Measurements from ENCODE around the gene CLCN6.

Gene CLCN6

DNA sequence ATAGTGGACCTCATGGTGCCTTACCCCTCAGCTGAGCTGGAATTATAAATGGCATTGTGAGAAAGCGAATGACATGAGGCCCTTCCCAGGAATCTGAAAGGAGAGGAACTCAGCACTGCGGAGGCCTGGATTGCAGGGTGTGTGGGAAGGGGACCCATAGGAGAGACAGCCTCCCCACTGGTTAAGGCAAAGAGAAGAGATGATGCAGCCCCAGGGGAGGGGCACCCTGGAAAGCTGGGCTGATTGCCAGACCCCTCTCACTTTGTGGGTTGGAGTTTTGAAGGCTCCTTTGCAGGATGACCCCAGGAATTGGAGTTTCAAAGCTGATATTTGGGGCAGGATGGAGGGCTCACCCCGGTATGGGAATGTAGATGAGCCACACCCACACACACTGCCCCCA is 50.7 kb downstream of the CLCN6 start:
- no peak for DNase-seq

DNA sequence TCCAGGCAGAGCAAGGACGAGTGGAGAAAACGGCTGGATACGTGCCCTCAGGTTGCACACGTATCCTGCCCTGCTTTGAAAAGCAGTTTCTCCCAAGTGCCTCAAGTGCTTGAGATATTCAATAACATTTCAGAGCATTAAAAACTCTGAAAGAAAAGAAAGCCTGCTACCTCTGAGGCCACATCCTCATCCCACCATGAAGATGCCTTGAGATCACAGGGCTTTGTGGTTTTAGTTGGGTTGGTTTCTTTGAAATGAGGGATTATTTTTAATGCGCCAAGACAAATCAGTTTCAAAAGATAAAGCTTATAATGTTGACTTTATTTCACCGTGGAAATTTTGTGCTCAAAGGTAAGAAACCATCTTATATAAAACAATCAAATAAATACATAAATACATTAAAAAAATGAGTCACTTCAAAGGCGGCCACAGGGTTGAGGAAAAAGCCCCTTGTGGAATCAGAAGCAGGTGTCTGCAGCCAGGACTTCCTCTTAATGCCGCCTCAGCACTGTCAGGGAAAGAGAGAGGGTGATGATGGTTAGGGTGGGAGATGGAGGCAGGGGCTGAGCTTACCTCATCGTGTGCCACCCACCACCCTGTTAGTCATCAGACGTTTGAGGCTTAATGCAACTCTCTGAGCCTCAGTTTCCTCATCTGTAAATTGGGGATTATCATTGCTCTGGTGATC is 51.3 kb downstream of the CLCN6 start:
- DNase-seq = no peak

DNA sequence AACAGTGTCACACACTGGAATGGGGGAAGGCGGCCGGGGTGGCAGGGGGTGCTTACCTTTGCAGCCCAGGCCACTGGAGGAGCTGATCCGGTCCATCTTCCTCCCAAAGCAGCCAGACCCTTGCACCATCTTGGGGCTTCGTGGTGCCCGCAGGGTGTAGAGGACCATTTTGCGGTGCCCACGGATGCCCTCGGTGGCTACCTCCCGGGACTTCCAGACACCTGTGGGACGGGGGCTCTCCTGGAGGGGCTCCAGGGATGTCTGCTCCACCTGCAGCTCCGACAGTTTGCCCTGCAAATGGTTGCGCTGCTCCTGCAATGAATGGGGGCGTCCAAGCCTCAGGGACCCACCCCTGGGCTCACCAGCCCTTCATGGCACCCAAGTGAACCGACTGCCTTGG is 52.2 kb downstream of the CLCN6 start:
- no peak for DNase-seq

- DNase-seq = no peak
These were observed 52.6 kb downstream of the CLCN6 start, which contains the start of gene NPPB for GRCh38 chr1:11858613-11858967. Gene NPPB, minus strand, starts transcription at chr1:11858945. Its CDS starts 112 bp downstream, at chr1:11858833.

DNA sequence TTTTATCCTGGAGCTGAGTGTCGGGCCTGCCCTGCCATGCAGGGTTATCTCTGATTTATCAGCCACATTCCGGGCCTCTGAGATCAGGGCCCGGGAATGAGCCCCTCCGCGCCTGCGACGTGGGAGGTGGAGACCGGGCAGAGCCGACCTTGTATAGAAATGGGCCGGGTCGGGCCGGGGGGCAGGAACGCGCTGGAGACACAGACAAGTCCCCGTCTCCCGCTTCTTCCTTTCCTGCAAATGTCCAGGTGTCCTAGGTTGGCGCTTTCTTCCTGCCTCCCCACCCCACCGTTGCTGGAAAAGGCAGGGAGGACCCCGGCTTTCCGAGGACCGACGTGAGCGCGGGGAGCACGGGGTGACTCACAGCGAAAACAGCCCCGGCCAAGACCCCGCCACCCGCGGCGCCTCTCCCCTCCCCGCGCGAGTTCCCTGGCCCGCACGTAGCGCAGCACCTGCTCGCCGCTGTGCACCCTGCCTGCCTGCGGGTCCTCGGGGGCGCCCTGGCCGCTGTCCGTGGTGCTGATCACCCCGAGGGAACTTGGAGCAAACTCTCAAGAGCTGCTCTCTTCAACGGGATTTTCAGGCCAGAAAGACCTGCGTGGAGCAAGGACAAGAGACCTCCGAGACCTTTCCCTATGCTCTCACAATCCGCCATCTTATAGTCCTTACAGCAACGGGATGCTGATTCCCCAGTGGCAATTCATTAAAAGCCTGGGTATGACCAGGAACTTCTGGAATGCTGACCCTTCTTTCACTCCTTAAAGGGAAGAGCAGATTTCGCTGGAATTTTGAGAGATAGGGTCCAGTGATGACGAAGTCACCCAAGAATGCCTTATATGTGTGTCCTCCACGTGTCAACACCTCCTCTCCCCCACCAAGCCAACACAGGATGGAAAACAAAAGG is 53.2 kb downstream of the CLCN6 start:
- DNase-seq = peak; percentile 58

- no peak for DNase-seq
These were observed 54.1 kb downstream of the CLCN6 start for GRCh38 chr1:11860083-11860482.

DNA sequence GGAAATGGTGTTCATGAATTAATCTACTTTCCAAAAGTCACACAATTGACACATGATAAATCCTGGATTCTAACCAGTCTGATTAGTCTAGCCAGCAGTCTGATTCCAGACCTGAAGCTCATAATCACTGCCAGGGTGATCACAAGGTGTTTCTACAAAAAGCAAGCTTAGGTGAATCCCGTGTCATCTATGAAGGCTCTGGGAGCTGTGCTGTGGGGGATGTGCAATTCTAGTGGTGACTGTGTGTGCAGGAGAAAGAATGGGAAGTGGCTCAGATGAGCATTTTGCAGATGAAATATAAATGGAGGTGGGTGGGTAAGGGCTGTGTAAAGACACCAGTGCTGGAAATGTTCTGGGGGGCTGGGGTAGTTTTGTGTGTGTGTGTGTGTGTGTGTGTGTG is 54.6 kb downstream of the CLCN6 start:
- no peak for DNase-seq

DNA sequence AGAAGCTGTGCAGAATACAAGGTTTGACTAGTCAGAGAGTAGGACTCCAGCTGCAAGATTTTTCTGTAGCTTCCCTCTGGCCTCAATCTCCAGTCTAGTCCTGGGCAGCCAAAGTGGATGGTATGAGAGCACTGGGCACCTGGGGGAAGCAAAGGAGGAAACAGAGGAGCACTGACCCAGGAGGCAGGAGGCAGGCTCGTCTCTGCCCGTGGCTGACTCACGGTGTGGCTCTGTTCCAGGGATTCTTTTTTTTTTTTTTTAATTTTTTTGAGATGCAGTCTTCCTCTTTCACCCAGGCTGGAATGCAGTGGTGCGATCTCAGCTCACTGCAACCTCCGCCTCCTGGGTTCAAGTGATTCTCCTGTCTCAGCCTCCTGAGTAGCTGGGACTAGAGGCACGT is 56.9 kb downstream of the CLCN6 start:
- DNase-seq = no peak

- no peak for DNase-seq
These were observed 62.5 kb downstream of the CLCN6 start for GRCh38 chr1:11868331-11868980.

DNA sequence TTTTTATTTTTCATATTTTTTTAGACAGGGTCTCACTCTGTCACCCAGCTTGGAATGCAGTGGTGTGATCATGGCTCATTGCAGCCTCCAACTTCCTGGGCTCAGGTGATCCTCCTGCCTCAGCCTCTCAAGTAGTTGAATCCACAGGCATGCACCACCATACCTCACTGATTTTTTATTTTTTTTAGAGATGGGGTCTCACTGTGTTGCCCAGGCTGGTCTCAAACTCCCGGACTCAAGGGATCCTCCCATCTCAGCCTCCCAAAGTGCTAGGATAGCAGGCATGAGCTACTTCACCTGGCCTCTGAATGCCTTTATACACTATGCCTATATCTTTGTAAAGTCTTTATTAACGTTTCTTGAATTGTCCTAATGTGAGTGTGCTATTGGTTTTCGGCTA is 63.1 kb downstream of the CLCN6 start:
- DNase-seq = no peak

DNA sequence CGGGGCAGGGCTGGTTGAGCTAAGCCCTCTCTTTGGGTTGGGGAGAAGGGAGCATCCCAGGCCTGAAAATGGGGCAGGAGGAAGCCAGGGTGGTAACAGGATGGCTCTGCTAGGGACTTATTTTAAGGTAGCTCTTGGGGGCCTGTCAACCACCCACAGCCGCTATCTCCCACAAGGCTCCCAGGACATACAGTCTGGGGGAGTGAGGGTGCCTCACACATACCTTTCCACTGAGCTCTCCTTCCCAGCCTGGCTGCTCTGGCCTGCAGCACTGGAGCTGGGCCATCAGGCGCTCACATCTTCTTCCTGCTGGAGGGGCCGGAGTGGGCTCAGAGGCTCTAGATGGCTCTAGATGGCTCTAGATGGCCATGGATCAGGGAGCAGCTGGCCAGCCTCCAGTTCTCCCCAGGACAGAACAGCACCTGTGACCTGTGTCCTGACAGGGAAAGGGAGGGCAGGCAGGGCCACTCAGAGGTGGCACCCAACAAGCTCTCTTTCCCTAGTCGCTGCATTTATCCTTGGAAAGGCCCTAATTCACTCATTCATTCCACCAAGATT is 63.7 kb downstream of the CLCN6 start:
- no peak for DNase-seq

GRCh38 chr1:11872545-11872944 is 66.6 kb downstream of the CLCN6 start:
- DNase-seq = no peak

GRCh38 chr1:11873395-11874257 is 67.6 kb downstream of the CLCN6 start:
- DNase-seq = no peak

- DNase-seq = no peak
These were observed 68.2 kb downstream of the CLCN6 start for GRCh38 chr1:11874258-11874562.

GRCh38 chr1:11874624-11875023 is 68.6 kb downstream of the CLCN6 start:
- DNase-seq = no peak

- no peak for DNase-seq
These were observed 69.1 kb downstream of the CLCN6 start for GRCh38 chr1:11875094-11875493.

GRCh38 chr1:11877074-11877473 is 71.1 kb downstream of the CLCN6 start:
- DNase-seq = no peak

DNA sequence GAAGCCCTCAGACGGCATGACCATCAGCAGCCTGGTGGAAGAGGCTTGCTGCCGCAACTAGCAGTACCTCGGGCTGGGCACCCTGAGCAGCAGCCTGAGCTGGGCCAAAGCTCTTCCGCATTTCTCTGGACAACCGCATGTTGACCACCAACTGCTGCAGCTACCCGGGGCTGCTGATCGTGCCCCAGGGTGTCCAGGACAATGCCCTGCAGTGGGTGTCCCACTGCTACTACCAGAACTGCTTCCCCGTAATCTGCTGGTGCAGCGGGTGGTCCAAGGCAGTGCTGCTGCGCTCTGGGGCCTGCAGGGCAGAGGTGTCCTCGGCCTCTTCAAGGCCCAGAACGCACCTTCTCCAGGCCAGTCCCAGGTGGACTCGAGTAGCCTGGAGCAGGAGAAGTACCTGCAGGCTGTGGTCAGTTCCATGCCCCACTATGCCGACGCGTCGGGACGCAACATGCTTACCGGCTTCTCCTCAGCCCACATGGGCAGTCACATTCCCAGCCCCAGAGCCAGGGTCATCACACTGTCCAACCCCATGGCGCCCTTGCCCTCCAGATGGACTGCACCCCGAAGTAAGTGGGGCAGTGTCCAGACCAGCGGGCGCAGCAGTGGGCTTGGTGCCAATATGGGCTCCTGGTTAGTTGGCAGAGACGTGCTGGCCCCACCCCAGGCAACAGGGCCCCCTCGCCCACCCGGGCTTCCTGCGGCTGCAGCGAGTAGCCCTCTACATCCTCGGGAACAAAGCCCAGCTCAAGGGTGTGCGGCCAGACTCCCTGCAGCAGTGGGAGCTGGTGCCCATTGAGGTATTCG is 72.3 kb downstream of the CLCN6 start:
- no peak for DNase-seq

- DNase-seq = no peak
These were observed 72.8 kb downstream of the CLCN6 start for GRCh38 chr1:11878891-11879190.

DNA sequence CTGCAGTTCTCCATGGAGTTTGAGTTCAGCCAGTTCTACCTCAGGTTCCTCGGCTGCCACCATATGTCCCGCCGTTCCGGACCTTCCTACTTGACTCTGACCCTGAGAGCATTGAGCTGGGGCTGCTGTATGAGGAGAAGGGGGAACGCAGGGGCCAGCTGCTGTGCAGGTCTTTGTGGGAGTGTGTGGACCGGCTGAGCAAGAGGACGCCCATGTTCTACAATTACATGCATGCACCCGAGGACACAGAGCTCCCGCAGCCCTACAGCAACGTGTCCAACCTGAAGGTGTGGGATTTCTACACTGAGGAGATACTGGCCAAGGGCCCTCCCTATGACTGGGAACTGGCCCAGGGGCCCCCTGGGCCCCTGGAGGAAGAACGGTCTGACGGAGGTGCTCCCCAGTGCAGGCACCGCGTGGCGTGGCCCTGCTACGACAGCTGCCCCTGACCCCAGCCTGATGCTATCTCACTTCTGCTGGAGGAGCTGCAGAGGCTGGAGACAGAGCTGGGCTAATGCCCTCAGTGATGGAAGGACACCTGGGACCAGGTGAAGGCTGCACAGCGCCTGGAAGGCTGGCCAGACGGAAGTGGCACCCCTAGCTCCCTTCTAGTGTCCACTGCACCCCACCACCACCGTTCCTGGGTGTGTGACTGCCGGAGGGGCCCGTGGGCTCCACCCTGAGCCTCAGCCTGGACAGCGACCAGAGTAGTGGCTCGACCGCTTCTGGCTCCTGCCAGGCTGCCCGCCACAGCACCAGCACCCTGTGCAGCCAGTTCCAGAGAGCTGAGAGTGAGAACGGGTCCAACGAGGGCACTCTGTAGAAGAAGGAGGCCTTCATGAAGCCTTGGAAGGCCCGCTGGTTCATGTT is 73.6 kb downstream of the CLCN6 start:
- DNase-seq = no peak

DNA sequence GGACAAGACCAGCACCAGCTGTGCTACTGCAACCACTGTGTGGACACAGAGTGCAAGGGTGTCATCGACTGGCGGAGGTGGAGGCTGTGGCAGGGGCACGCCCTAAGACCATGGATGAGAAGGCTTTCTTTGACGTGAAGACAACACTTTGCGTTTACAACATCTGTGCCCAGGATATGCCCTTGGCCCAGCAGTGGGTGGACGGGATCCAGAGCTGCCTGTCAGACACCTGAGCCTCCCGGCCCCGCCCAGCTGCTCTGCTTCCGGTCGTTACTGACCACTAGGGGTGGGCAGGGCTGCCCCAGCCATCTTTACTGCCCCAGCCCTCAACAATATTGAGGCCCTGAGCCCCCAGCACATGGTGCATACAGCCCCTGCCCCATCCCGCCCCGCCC is 74.2 kb downstream of the CLCN6 start:
- no peak for DNase-seq
